Endothelial cell of umbilical vein (primary cell): ENCODE measurements around the gene ATXN1. TPM values are rescaled to one million over a fixed set of nuclear protein-coding genes. Genes with fewer than 3 reads are reported as not detected.

Experiments used
- BruUV-seq: library from RNA; stranded (reverse); fragments of 400-500 nt; replicated peaks from 2 replicates; lab custom pipeline; 2021; lab: Mats Ljungman, UMichigan
- CTCF ChIA-PET: fragments of 300-600, 350-600 bp; sonication (Branson Sonifier 250); formaldehyde crosslinking; loops from one replicate; lab custom pipeline; 2021; ENCODE audit warnings: antibody characterized with exemption, inconsistent platforms; lab: Charles Lee
- POLR2A ChIA-PET: fragments of 300-600, 350-600 bp; sonication (Branson Sonifier 250); formaldehyde crosslinking; loops from one replicate; lab custom pipeline; 2021; ENCODE audit warnings: antibody characterized with exemption, inconsistent platforms; lab: Charles Lee
- DNase-seq: peaks from one replicate; pipeline ENCODE4 v3.0.0-alpha.2; 2011; ENCODE audit warnings: low read depth, low spot score
- FAIRE-seq: peaks from 2 replicates; lab custom pipeline; 2011; peaks lifted over from hg19 to GRCh38; lab: Jason Lieb, UNC
- H2AFZ ChIP-seq: 2 replicates; pipeline ENCODE4 v1.6.0; 2012; ENCODE audit warnings: low read depth, low read length, control low read depth, inconsistent platforms
- H3K27ac ChIP-seq: 2 replicates; pipeline ENCODE4 v1.5.1; 2011; ENCODE audit warnings: low read depth, mild to moderate bottlenecking, control low read depth, low read length, moderate library complexity; ENCODE audit not compliant: insufficient read depth
- H3K27me3 ChIP-seq, 2 experiments: 2 replicates each; pipeline versions ENCODE4 v1.6.0 to v1.6.1; 2011; ENCODE audit warnings: low read length in 2 of 2, mixed read lengths in 1 of 2; ENCODE audit not compliant: control insufficient read depth in 2 of 2, insufficient read depth in 2 of 2
- H3K36me3 ChIP-seq, 2 experiments: 2 replicates in 1 of 2; 3 replicates in 1 of 2; pipeline ENCODE4 v1.5.1; 2011; ENCODE audit warnings: low read length in 2 of 2, mild to moderate bottlenecking in 1 of 2, moderate library complexity in 1 of 2; ENCODE audit not compliant: control insufficient read depth in 2 of 2, insufficient read depth in 2 of 2; ENCODE audit errors: extremely low read depth in 1 of 2
- H3K4me1 ChIP-seq: 3 replicates; pipeline ENCODE4 v1.5.1; 2011; ENCODE audit warnings: mild to moderate bottlenecking, low read length; ENCODE audit not compliant: control insufficient read depth, insufficient read depth; ENCODE audit errors: extremely low read depth
- H3K4me2 ChIP-seq: 2 replicates; pipeline ENCODE4 v1.6.1; 2011; ENCODE audit warnings: low read length, control low read depth, mixed read lengths; ENCODE audit not compliant: insufficient read depth
- H3K4me3 ChIP-seq, 3 experiments: fragments of 200-600 bp in 1 of 3; sonication (generic), shearing (Covaris generic) in 1 of 3; replicated peaks in 1 of 3; 2 replicates each; pipeline ENCODE4 v1.5.1; 2011 to 2016; ENCODE audit warnings: control low read depth in 3 of 3, low read length in 3 of 3, mild to moderate bottlenecking in 2 of 3, inconsistent platforms in 1 of 3, low read depth in 1 of 3, moderate library complexity in 1 of 3; ENCODE audit not compliant: insufficient read depth in 1 of 3
- H3K79me2 ChIP-seq: 2 replicates; pipeline ENCODE4 v1.6.0; 2012; ENCODE audit warnings: low read length, inconsistent platforms; ENCODE audit not compliant: control insufficient read depth, insufficient read depth
- H3K9ac ChIP-seq: replicated peaks from 2 replicates; pipeline ENCODE3; 2011; ENCODE audit warnings: low read length, control low read depth; ENCODE audit not compliant: insufficient read depth; ENCODE audit errors: extremely low read depth
- H3K9me1 ChIP-seq: replicated peaks from 3 replicates; pipeline ENCODE4 v1.6.0; 2011; ENCODE audit warnings: mild to moderate bottlenecking, low read length; ENCODE audit not compliant: control insufficient read depth, insufficient read depth; ENCODE audit errors: extremely low read depth
- H3K9me3 ChIP-seq: replicated peaks from 2 replicates; pipeline ENCODE4 v1.5.1; 2012; ENCODE audit warnings: low read length, inconsistent platforms; ENCODE audit not compliant: control insufficient read depth, insufficient read depth
- H4K20me1 ChIP-seq: replicated peaks from 2 replicates; pipeline ENCODE3; 2011; ENCODE audit warnings: mild to moderate bottlenecking, low read length; ENCODE audit not compliant: control insufficient read depth, insufficient read depth; ENCODE audit errors: extremely low read depth
- CTCF ChIP-seq, 2 donors: IDR thresholded peaks; 1 replicate in 1 of 2; 2 replicates in 1 of 2; pipeline ENCODE4 v1.5.1; 2011; ENCODE audit warnings: low read length in 2 of 2, mild to moderate bottlenecking in 2 of 2, moderate library complexity in 2 of 2, control low read depth in 1 of 2, inconsistent platforms in 1 of 2, low read depth in 1 of 2; ENCODE audit not compliant: insufficient read depth in 1 of 2; ENCODE audit errors: extremely low read depth in 1 of 2
- EZH2 ChIP-seq: IDR thresholded peaks from 2 replicates; pipeline ENCODE4 v1.6.1; 2012; ENCODE audit warnings: borderline replicate concordance, low read depth, mild to moderate bottlenecking, moderate library complexity, low read length, inconsistent platforms; ENCODE audit not compliant: severe bottlenecking
- GATA2 ChIP-seq: IDR thresholded peaks from 2 replicates; pipeline ENCODE4 v1.7.0; 2011; ENCODE audit warnings: low read depth, mild to moderate bottlenecking, moderate library complexity, mixed read lengths, low read length; ENCODE audit not compliant: insufficient read length, insufficient read depth
- MAX ChIP-seq: IDR thresholded peaks from 2 replicates; pipeline ENCODE4 v1.6.1; 2011; ENCODE audit not compliant: insufficient read depth, insufficient read length
- MYC ChIP-seq: IDR thresholded peaks from one replicate; pipeline ENCODE4 v1.6.1; 2011; ENCODE audit warnings: mild to moderate bottlenecking, low read depth, low read length
- dilution Hi-C: fragments of 300-500 bp; cut with MboI; formaldehyde crosslinking; loops from one replicate; pipeline ENCODE4 v1.15.0; 2019; ENCODE audit warnings: low sequenced_read_pairs; ENCODE audit not compliant: extremely low pct_ligation_motif_present
- intact Hi-C: fragments of 100-400 bp; cut with micrococcal nuclease; formaldehyde crosslinking; loops from one replicate; pipeline ENCODE4 v1.10.0; 2022
- polyA plus RNA-seq, 4 experiments: library from polyadenylated mRNA; depleted of rRNA in 3 of 4; stranded (reverse) in 3 of 4; unstranded in 1 of 4; fragments of >200 nt; gene quantifications; 2 replicates each; pipeline versions ENCODE4 v1.2.1 to v1.2.3, GENCODE V29; 2011 to 2012; ENCODE audit warnings: missing spikeins in 1 of 4
- total RNA-seq: library from RNA; stranded (reverse); gene quantifications from 2 replicates; pipeline ENCODE4 v1.2.3, GENCODE V29; 2021

The ATXN1 gene
- total and polyA plus RNA-seq, 2 donors (not counting 3 experiments of a cell fraction or from before 2014, with no cell fraction given): 16.4 to 33.0 TPM

GRCh38 chr6:16591396-16592222 is 169.7 kb downstream of the ATXN1 start:
- CTCF ChIA-PET: no interaction called here
- Histone ChIP-seq H3K9ac (no peak overlapping the region), H3K4me2 (no peak overlapping the region), H3K27ac (no peak overlapping the region), H3K9me1 (no peaks in the 10 kb centered on the region), H3K27me3 (no peaks in the 10 kb centered on the region), H3K36me3 (no peaks in the 10 kb centered on the region), H3K79me2 (no peaks in the 10 kb centered on the region), H3K4me3 (no peak overlapping the region), H4K20me1 (no peaks in the 10 kb centered on the region), H2AFZ (no peak overlapping the region), H3K9me3 (no peaks in the 10 kb centered on the region), H3K4me1 (no peaks in the 10 kb centered on the region)
- no peak for DNase-seq
- POLR2A ChIA-PET: no interaction called here
- no peak for FAIRE-seq
- dilution Hi-C loops (no loop called here), intact Hi-C loops (no loop called here)
- BruUV-seq: no TSS peak
- TF ChIP-seq MAX (no peak), CTCF (IDR thresholded peaks at IDR 0.05; ENCODE audit: extremely low read depth in 1 of 2, insufficient read depth in 1 of 2, low read depth in 1 of 2, low read length in 2 of 2) (no peak), GATA2 (no peak), EZH2 (no peak), MYC (no peak)
